Transverse colon (tissue), 4 donors: Measurements from ENCODE around the gene VEPH1. TPM values are rescaled to one million over a fixed set of nuclear protein-coding genes. Genes with fewer than 3 reads are reported as not detected.
"Not testable (repeated sequence)": the region's sequence is repeated elsewhere in the genome, so short reads cannot be mapped to it uniquely, and the experiment has no call there.

Experiments used
- DNase-seq: peaks from one replicate; pipeline ENCODE4 v3.0.0-alpha.2; 2019
- H3K27ac ChIP-seq, 4 donors: fragments of 200-600 bp; sonication (generic); 2 replicates each; pipeline ENCODE4 v1.5.1; 2016 to 2018; ENCODE audit warnings: inconsistent platforms in 4 of 4
- H3K27me3 ChIP-seq: fragments of 200-600 bp; sonication (generic); 2 replicates; pipeline ENCODE4 v1.5.1; 2017; ENCODE audit warnings: inconsistent platforms
- H3K36me3 ChIP-seq, 4 donors: fragments of 200-600 bp; sonication (generic); 2 replicates each; pipeline ENCODE4 v1.5.1; 2017 to 2019; ENCODE audit warnings: inconsistent platforms in 4 of 4
- H3K4me1 ChIP-seq, 4 donors: fragments of 200-600 bp; sonication (generic); 2 replicates each; pipeline ENCODE4 v1.5.1; 2017 to 2020; ENCODE audit warnings: inconsistent platforms in 4 of 4
- H3K4me3 ChIP-seq, 4 donors: fragments of 200-600 bp; sonication (generic); 1 replicate in 1 of 4; 2 replicates in 3 of 4; pipeline versions ENCODE4 v1.5.1 to v1.6.1; 2017 to 2019; ENCODE audit warnings: inconsistent platforms in 4 of 4
- H3K9me3 ChIP-seq, 2 donors: fragments of 200-600 bp; sonication (generic); 2 replicates each; pipeline ENCODE4 v1.5.1; 2017 to 2019; ENCODE audit warnings: inconsistent platforms in 2 of 2
- CTCF ChIP-seq, 5 experiments: fragments of 200-600 bp in 3 of 5; fragments of 450-650 bp in 2 of 5; sonication (generic) in 3 of 5; IDR thresholded peaks; 1 replicate in 2 of 5; 2 replicates in 3 of 5; pipeline ENCODE4 v1.5.1; 2016 to 2017; ENCODE audit warnings: antibody characterized with exemption in 5 of 5, inconsistent platforms in 3 of 5, mild to moderate bottlenecking in 2 of 5, moderate library complexity in 1 of 5
- EP300 ChIP-seq: sonication (generic); formaldehyde crosslinking; IDR thresholded peaks from one replicate; pipeline ENCODE4 v1.6.1; 2017; ENCODE audit warnings: antibody characterized with exemption, low read depth
- POLR2A ChIP-seq: fragments of 450-650 bp; IDR thresholded peaks from one replicate; pipeline ENCODE4 v1.6.1; 2016; ENCODE audit warnings: antibody characterized with exemption, mild to moderate bottlenecking, moderate library complexity
- POLR2AphosphoS5 ChIP-seq, 3 donors: sonication (generic); formaldehyde crosslinking; IDR thresholded peaks; one replicate each; pipeline ENCODE4 v1.6.1; 2016; ENCODE audit warnings: antibody characterized with exemption in 3 of 3
- WGBS, 2 donors: methylation state at CpG; one replicate each; pipeline ENCODE4 v1.1.5; 2018; ENCODE audit warnings: low coverage in 1 of 2; 5-methylcytosine and 5-hydroxymethylcytosine counted together
- in situ Hi-C, 4 donors: fragments of 200-750 bp; cut with MboI; loops; one replicate each; pipeline versions ENCODE4 v1.15.0 to v1.15.1; 2017; ENCODE audit warnings: low sequenced_read_pairs in 3 of 4, low pct_ligation_motif_present in 1 of 4, low pct_unique_long_range_greater_than_20kb in 1 of 4
- intact Hi-C: fragments of 100-400 bp; cut with DNase I; formaldehyde crosslinking; loops from one replicate; pipeline ENCODE4 v1.15.1; 2023; ENCODE audit warnings: low total_unique reads
- total RNA-seq, 4 donors: library from RNA; depleted of rRNA; stranded (reverse); fragments of >200 nt; gene quantifications; one replicate each; pipeline ENCODE4 v1.1.0, GENCODE V29; 2016

Gene VEPH1
- total RNA-seq, 4 donors from 2014 or later: 0.20 to 4.1 (median 0.90) TPM

- WGBS, 2 donors: 30 to 75% methylated on average over 1 of the region's 1 CpG
- intact Hi-C loops: no loop called here
Measured at GRCh38 chr3:157351981-157352380, 151.2 kb downstream of the VEPH1 start.

GRCh38 chr3:157350651-157351050 lies 152.6 kb downstream of the VEPH1 start:
- H3K36me3 ChIP-seq, DNase-seq, H3K27me3 ChIP-seq, H3K9me3 ChIP-seq, in situ Hi-C loops, H3K4me3 ChIP-seq, H3K27ac ChIP-seq, intact Hi-C loops, H3K4me1 ChIP-seq: not testable (repeated sequence)
- 49 to 90% methylated on average over 2 of the region's 2 CpGs for WGBS, 2 donors

More at GRCh38 chr3:157351981-157352380, 151.2 kb downstream of the VEPH1 start:
- no peak overlapping the region for H3K4me3 ChIP-seq
- DNase-seq: no peak
- no peaks in the 10 kb centered on the region for H3K36me3 ChIP-seq
- H3K9me3 ChIP-seq: no peaks in the 10 kb centered on the region
- no peak for TF ChIP-seq POLR2AphosphoS5 (IDR thresholded peaks at IDR 0.05)
- TF ChIP-seq POLR2A: no peak
- no peak for TF ChIP-seq EP300
- no peak for TF ChIP-seq CTCF (IDR thresholded peaks at IDR 0.05)
- in situ Hi-C loops: no loop called here
- no peaks in the 10 kb centered on the region for H3K27me3 ChIP-seq
- H3K27ac ChIP-seq: no peak overlapping the region
- H3K4me1 ChIP-seq: no peaks in the 10 kb centered on the region

- DNase-seq, H3K4me1 ChIP-seq, H3K27me3 ChIP-seq, H3K27ac ChIP-seq, H3K9me3 ChIP-seq, H3K4me3 ChIP-seq, intact Hi-C loops, H3K36me3 ChIP-seq, in situ Hi-C loops: not testable (repeated sequence)
- 78 to 84% methylated on average over 3 of the region's 3 CpGs for WGBS, 2 donors
Measured at GRCh38 chr3:157348304-157349075, 154.7 kb downstream of the VEPH1 start.

GRCh38 chr3:157347577-157348303 lies 155.5 kb downstream of the VEPH1 start:
- no peaks in the 10 kb centered on the region for H3K4me1 ChIP-seq
- H3K27ac ChIP-seq: no peak overlapping the region
- WGBS, 2 donors: 82 to 93% methylated on average over 3 to 12 of the region's 12 CpGs
- no peak for DNase-seq
- no peaks in the 10 kb centered on the region for H3K27me3 ChIP-seq
- intact Hi-C loops (no loop called here), in situ Hi-C loops (no loop called here)
- TF ChIP-seq POLR2A (no peak), EP300 (no peak), CTCF (IDR thresholded peaks at IDR 0.05) (no peak), POLR2AphosphoS5 (IDR thresholded peaks at IDR 0.05) (no peak)
- no peak overlapping the region for H3K4me3 ChIP-seq
- H3K36me3 ChIP-seq: no peaks in the 10 kb centered on the region
- H3K9me3 ChIP-seq: no peaks in the 10 kb centered on the region

- Histone ChIP-seq H3K27me3 (no peaks in the 10 kb centered on the region), H3K4me3 (no peak overlapping the region), H3K36me3 (no peaks in the 10 kb centered on the region), H3K27ac (no peak overlapping the region), H3K4me1 (no peaks in the 10 kb centered on the region), H3K9me3 (no peaks in the 10 kb centered on the region)
- 48 to 60% methylated on average over 4 of the region's 4 CpGs for WGBS, 2 donors
- intact Hi-C loops: no loop called here
- in situ Hi-C loops: no loop called here
- TF ChIP-seq EP300: no peak
- no peak for TF ChIP-seq POLR2AphosphoS5 (IDR thresholded peaks at IDR 0.05)
- no peak for TF ChIP-seq POLR2A
- TF ChIP-seq CTCF (IDR thresholded peaks at IDR 0.05): no peak
- DNase-seq: no peak
Measured at GRCh38 chr3:157336252-157337009, 166.8 kb downstream of the VEPH1 start.
